K562 (cell line): Measurements from ENCODE around the gene DGCR8. TPM values are rescaled to one million over a fixed set of nuclear protein-coding genes. Genes with fewer than 3 reads are reported as not detected.
A peak's percentile ranks its signal among the peaks of the same experiment; 100 is the strongest.

Experiments
- AFF1 ChIP-seq, 2 experiments: fragments of 450-650 bp; IDR thresholded peaks; 2 replicates each; pipeline ENCODE4 v1.6.1; 2018; ENCODE audit warnings: mild to moderate bottlenecking in 2 of 2, low read depth in 1 of 2; ENCODE audit not compliant: partially characterized antibody in 2 of 2
- MXI1 ChIP-seq: IDR thresholded peaks from 2 replicates; pipeline ENCODE4 v1.6.1; 2011; ENCODE audit warnings: low read depth, mild to moderate bottlenecking, improper control_type of control experiment, low read length
- RFX7 ChIP-seq: fragments of 250-450 bp; sonication (Bioruptor Pico); IDR thresholded peaks from 2 replicates; pipeline ENCODE4 v1.5.1; 2021; ENCODE audit warnings: mild to moderate bottlenecking
- ZNF197 ChIP-seq: fragments of 200-800 bp; sonication (Bioruptor generic); IDR thresholded peaks from 2 replicates; pipeline ENCODE4 v1.6.1; 2016; ENCODE audit warnings: low read depth, missing genetic modification characterization, missing compliant biosample characterization
- ZNF41 ChIP-seq: fragments of 250-450 bp; sonication (Bioruptor Pico); conservative IDR thresholded peaks from 2 replicates; pipeline ENCODE4 v1.4.0; 2020; ENCODE audit warnings: mild to moderate bottlenecking
- ZNF76 ChIP-seq: fragments of 250-450 bp; sonication (Bioruptor Pico); IDR thresholded peaks from 2 replicates; pipeline ENCODE4 v1.4.0; 2020; ENCODE audit warnings: mild to moderate bottlenecking, moderate library complexity, borderline replicate concordance
- ZNF764 ChIP-seq: fragments of 250-450 bp; sonication (Bioruptor Pico); IDR thresholded peaks from 2 replicates; pipeline ENCODE4 v1.4.0; 2020; ENCODE audit warnings: low read depth, mild to moderate bottlenecking, moderate library complexity
- polyA plus RNA-seq, 8 experiments: library from polyadenylated mRNA; depleted of rRNA in 4 of 8; stranded (reverse) in 5 of 8; unstranded in 3 of 8; fragments of >200 nt; fragmentation: Nextera tagmentation in 2 of 8; fragmentation: Illumina TruSeq in 1 of 8; extraction: Ambion mirVana in 2 of 8; extraction: Trizol in 1 of 8; gene quantifications; 2 replicates each; pipeline versions ENCODE4 v1.2.1 to v1.2.3, GENCODE V29; 2011 to 2014; ENCODE audit warnings: inconsistent platforms in 1 of 8, missing spikeins in 1 of 8
- total RNA-seq, 7 experiments: library from RNA; depleted of rRNA in 6 of 7; stranded (reverse); fragments of >200 nt in 6 of 7; fragmentation: Illumina TruSeq in 2 of 7; extraction: Trizol in 2 of 7; gene quantifications; 2 replicates each; pipeline versions ENCODE4 v1.2.1 to v1.2.3, GENCODE V29; 2011 to 2021; ENCODE audit warnings: low replicate concordance in 1 of 7

Gene DGCR8
- total and polyA plus RNA-seq, 9 of the 15 experiments (the other 6 are each of a cell fraction or from before 2014, with no cell fraction given) = 5.9 to 144 (median 80.1) TPM

GRCh38 chr22:20110359-20110985 is 30.4 kb downstream of the DGCR8 start (continued):
- TF ChIP-seq AFF1 (IDR thresholded peaks at IDR 0.05; ENCODE audit: low read depth in 1 of 2, partially characterized antibody in 2 of 2) (peak in 1 of 2 experiments; percentile 11), ZNF76 (CRISPR knock-in tag) (no peak), MXI1 (0 out of 2 replicates have a peak, but pooled peaks have one; percentile 41), ZNF764 (CRISPR knock-in tag) (0 out of 2 replicates have a peak, but pooled peaks have one; percentile 2), ZNF197 (no peak), ZNF41 (CRISPR knock-in tag) (0 out of 2 replicates have a peak, but pooled peaks have one; percentile 16), RFX7 (CRISPR knock-in tag) (0 out of 2 replicates have a peak, but pooled peaks have one; percentile 38)
